ENCODE results near the gene SEPTIN12. TPM values are rescaled to one million over a fixed set of nuclear protein-coding genes. Genes with fewer than 3 reads are reported as not detected.

Gene SEPTIN12
- total and polyA plus RNA-seq, 2 donors (not counting 1 experiment from before 2014, with no cell fraction given) = 0.07 TPM; not detected in 1

GRCh38 chr16:4733747-4734062 is 54.4 kb downstream of the SEPTIN12 start:
- peak overlapping the region; percentile 94 for H2AFZ ChIP-seq (ENCODE audit: insufficient read depth, low read depth, low read length, poor library complexity, severe bottlenecking)
- no peak for TF ChIP-seq CTCF (IDR thresholded peaks at IDR 0.05)
- no peak for TF ChIP-seq EZH2 (IDR thresholded peaks at IDR 0.05; ENCODE audit: borderline replicate concordance, insufficient read depth, low read depth, low read length, poor library complexity, severe bottlenecking)
- POLR2A ChIA-PET = interaction anchor here (0.5 to 3.0 kb wide), 7 partner anchors 19 to 117 kb away, joined by 3 to 20 read pairs (median 6); partner anchors contain the start of genes NUDT16L1, ROGDI and ZNF500
- peak overlapping the region in 1 of 2 donors; percentile 89 for H3K27ac ChIP-seq (ENCODE audit: low read length in 2 of 2)
- H3K36me3 ChIP-seq (replicated peaks in 1 of 2; ENCODE audit: control extremely low read depth in 1 of 2, control insufficient read depth in 1 of 2, extremely low read depth in 1 of 2, insufficient read depth in 2 of 2, low read length in 1 of 2) = peaks cover 0 to 8% of the 10 kb centered on the region in 2 experiments
- H3K27me3 ChIP-seq (replicated peaks in 1 of 4; ENCODE audit: control extremely low read depth in 1 of 4, control insufficient read depth in 3 of 4, insufficient read depth in 4 of 4, low read length in 3 of 4) = no peaks in the 10 kb centered on the region
- H3K27me3 Mint-ChIP-seq = no peaks in the 10 kb centered on the region
- intact Hi-C loops (cut with micrococcal nuclease) = loop anchor here (1.0 to 2.0 kb wide), 6 partner anchors 34 to 461 kb away; partner anchors contain the start of genes MGRN1, ROGDI, TFAP4 and ZNF500
- peak overlapping the region; percentile 89 for H3K9ac ChIP-seq (ENCODE audit: low read length)
- H3K27ac Mint-ChIP-seq = peak overlapping the region; percentile 71
- H3K4me1 Mint-ChIP-seq = peaks cover 17% of the 10 kb centered on the region
- H3K4me3 Mint-ChIP-seq = peak overlapping the region; percentile 90
- no peaks in the 10 kb centered on the region for H3K9me3 ChIP-seq (ENCODE audit: control extremely low read depth in 1 of 3, control insufficient read depth in 2 of 3, insufficient read depth in 1 of 3, low read length in 2 of 3)
- peak overlapping the region; percentile 100 for H3K4me2 ChIP-seq (replicated peaks; ENCODE audit: low read depth, low read length, poor library complexity, severe bottlenecking)
- under 1% methylated on average over 18 of the region's 19 CpGs for WGBS (ENCODE audit: insufficient coverage)
- CTCF ChIA-PET = interaction anchor here (1.0 to 1.6 kb wide), 6 partner anchors 33 to 364 kb away, joined by 3 to 13 read pairs (median 6); partner anchors contain the start of genes EEF2KMT, MGRN1, UBALD1 and ZNF500
- H4K20me1 ChIP-seq (ENCODE audit: control insufficient read depth, insufficient read depth, low read length, poor library complexity, severe bottlenecking) = no peaks in the 10 kb centered on the region
- no peaks in the 10 kb centered on the region for H3K9me3 Mint-ChIP-seq (ENCODE audit: insufficient read depth)
- ATAC-seq (ENCODE audit: low read depth) (no peak), DNase-seq (no peak)
- peaks cover 28% of the 10 kb centered on the region for H3K79me2 ChIP-seq (ENCODE audit: control insufficient read depth, insufficient read depth, low read length)
- peak overlapping the region; percentile 39 to 98 (median 91) for H3K4me3 ChIP-seq (ENCODE audit: control extremely low read depth in 1 of 5, extremely low read depth in 1 of 5, insufficient read depth in 1 of 5, low read depth in 2 of 5, low read length in 4 of 5)
- peaks cover 10 to 13% of the 10 kb centered on the region in 2 donors for H3K4me1 ChIP-seq (ENCODE audit: control insufficient read depth in 2 of 2, insufficient read depth in 2 of 2, low read length in 2 of 2)

GRCh38 chr16:4733211-4733742 is 54.9 kb downstream of the SEPTIN12 start:
- Histone ChIP-seq H4K20me1 (ENCODE audit: control insufficient read depth, insufficient read depth, low read length, poor library complexity, severe bottlenecking) (no peaks in the 10 kb centered on the region), H3K79me2 (ENCODE audit: control insufficient read depth, insufficient read depth, low read length) (peaks cover 28% of the 10 kb centered on the region), H3K4me1 (ENCODE audit: control insufficient read depth in 2 of 2, insufficient read depth in 2 of 2, low read length in 2 of 2) (peaks cover 10 to 13% of the 10 kb centered on the region in 2 donors), H3K4me2 (replicated peaks; ENCODE audit: low read depth, low read length, poor library complexity, severe bottlenecking) (peak overlapping the region; percentile 100), H3K36me3 (replicated peaks in 1 of 2; ENCODE audit: control extremely low read depth in 1 of 2, control insufficient read depth in 1 of 2, extremely low read depth in 1 of 2, insufficient read depth in 2 of 2, low read length in 1 of 2) (peaks cover 0 to 8% of the 10 kb centered on the region in 2 experiments), H3K9ac (ENCODE audit: low read length) (peak overlapping the region; percentile 89), H3K27ac (ENCODE audit: low read length in 2 of 2) (peak overlapping the region in 1 of 2 donors; percentile 89), H3K27me3 (replicated peaks in 1 of 4; ENCODE audit: control extremely low read depth in 1 of 4, control insufficient read depth in 3 of 4, insufficient read depth in 4 of 4, low read length in 3 of 4) (no peaks in the 10 kb centered on the region), H2AFZ (ENCODE audit: insufficient read depth, low read depth, low read length, poor library complexity, severe bottlenecking) (peak overlapping the region; percentile 94), H3K9me3 (ENCODE audit: control extremely low read depth in 1 of 3, control insufficient read depth in 2 of 3, insufficient read depth in 1 of 3, low read length in 2 of 3) (no peaks in the 10 kb centered on the region), H3K4me3 (ENCODE audit: control extremely low read depth in 1 of 5, extremely low read depth in 1 of 5, insufficient read depth in 1 of 5, low read depth in 2 of 5, low read length in 4 of 5) (peak overlapping the region; percentile 39 to 98 (median 91))
- Mint-ChIP-seq H3K4me3 (peak overlapping the region; percentile 90), H3K4me1 (peaks cover 17% of the 10 kb centered on the region), H3K9me3 (ENCODE audit: insufficient read depth) (no peaks in the 10 kb centered on the region), H3K27ac (peak overlapping the region; percentile 20), H3K27me3 (no peaks in the 10 kb centered on the region)
- ChIA-PET POLR2A (interaction anchor here (1.9 to 3.0 kb wide), 3 partner anchors 35 to 69 kb away, joined by 14 to 20 read pairs (median 17); partner anchors contain the start of genes NUDT16L1 and ROGDI), CTCF (interaction anchor here (1.0 to 1.6 kb wide), 3 partner anchors 35 to 223 kb away, joined by 3 to 13 read pairs (median 12); partner anchors contain the start of gene UBALD1)
- 70% methylated on average over 8 of the region's 17 CpGs for WGBS (ENCODE audit: insufficient coverage)
- no peak for TF ChIP-seq CTCF (IDR thresholded peaks at IDR 0.05)
- no peak for TF ChIP-seq EZH2 (IDR thresholded peaks at IDR 0.05; ENCODE audit: borderline replicate concordance, insufficient read depth, low read depth, low read length, poor library complexity, severe bottlenecking)
- ATAC-seq (ENCODE audit: low read depth) = no peak
- DNase-seq = no peak
- intact Hi-C loops (cut with micrococcal nuclease) = no loop called here

Measured in B cell (primary cell).